GM12801 (cell line): ENCODE results near the gene MGRN1.

ENCODE experiments used
- TF ChIP-seq, protein P1 (sequence below): IDR thresholded peaks from one replicate; pipeline ENCODE4 v1.5.1; 2011; ENCODE audit warnings: control low read depth; ENCODE audit not compliant: insufficient read length; ENCODE audit errors: extremely low read depth

Gene MGRN1

GRCh38 chr16:4699046-4699556 lies 74.5 kb downstream of the MGRN1 start:
- TF ChIP-seq, protein P1, sequence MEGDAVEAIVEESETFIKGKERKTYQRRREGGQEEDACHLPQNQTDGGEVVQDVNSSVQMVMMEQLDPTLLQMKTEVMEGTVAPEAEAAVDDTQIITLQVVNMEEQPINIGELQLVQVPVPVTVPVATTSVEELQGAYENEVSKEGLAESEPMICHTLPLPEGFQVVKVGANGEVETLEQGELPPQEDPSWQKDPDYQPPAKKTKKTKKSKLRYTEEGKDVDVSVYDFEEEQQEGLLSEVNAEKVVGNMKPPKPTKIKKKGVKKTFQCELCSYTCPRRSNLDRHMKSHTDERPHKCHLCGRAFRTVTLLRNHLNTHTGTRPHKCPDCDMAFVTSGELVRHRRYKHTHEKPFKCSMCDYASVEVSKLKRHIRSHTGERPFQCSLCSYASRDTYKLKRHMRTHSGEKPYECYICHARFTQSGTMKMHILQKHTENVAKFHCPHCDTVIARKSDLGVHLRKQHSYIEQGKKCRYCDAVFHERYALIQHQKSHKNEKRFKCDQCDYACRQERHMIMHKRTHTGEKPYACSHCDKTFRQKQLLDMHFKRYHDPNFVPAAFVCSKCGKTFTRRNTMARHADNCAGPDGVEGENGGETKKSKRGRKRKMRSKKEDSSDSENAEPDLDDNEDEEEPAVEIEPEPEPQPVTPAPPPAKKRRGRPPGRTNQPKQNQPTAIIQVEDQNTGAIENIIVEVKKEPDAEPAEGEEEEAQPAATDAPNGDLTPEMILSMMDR: no peak

DNA sequence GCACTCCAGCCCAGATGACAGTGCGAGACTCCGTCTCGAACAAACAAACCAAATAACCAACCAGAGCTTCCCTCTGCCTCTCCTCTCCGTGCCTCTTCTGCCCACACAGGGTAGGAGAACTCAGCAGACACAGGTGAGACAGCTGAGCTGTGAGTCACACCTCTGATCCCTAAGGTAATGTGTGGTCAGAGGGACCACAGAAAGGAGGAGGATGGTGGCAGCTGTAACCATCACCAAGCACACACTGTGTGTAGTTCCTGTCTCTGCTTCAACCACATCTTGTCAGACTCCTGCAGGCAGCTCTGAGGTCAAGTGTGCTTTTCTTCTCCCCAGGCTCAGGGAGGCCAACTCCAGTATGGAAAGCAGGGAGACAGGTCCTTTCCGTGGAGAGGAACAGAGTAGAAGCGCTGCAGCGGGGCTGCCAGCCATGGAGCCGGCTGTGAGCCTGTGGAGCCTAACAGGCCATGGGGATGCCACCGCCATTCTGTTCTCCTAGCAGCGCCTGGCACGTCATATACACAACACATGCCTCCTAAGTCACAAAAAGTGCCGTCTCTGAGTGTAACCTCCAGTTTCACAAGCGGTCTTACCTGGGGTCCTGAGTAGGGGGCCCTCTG lies 75.9 kb downstream of the MGRN1 start:
- TF ChIP-seq, protein P1: no peak

DNA sequence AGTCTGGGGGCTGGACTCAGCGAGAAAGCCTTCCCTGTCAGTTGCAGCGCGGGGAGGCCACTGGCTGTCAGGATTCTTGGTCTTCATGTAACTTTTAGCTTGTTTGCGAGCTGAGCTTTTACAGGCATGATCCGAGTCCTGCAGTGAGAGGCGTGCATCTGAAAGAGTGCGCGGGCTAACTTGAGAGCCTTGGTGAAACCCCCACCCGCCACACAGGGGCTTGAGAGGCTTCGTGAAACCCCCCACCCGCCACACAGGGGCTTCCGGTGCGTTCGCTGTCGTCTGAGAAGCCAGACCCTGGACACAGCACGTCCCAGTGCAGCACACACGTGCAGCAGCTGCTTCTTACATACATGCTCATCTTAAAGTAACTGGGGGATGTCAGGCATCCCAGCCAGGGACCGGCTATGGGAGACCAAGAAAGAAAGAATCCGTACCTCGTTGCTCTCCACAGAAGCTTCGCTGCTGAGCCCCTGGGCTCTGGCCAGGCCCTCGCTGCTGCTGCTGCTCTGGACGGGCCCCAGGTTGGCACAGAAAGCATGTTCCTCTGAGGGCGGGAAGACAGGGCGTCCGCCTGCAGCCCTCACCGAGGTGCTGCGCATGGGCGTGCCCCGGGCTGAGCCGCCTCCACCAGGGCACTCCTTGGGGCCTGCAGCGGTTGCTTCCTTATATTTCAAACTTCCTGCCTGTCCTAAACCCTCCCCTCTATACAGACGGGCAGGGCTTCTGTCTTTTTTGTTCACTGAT lies 76.5 kb downstream of the MGRN1 start:
- TF ChIP-seq, protein P1: no peak

DNA sequence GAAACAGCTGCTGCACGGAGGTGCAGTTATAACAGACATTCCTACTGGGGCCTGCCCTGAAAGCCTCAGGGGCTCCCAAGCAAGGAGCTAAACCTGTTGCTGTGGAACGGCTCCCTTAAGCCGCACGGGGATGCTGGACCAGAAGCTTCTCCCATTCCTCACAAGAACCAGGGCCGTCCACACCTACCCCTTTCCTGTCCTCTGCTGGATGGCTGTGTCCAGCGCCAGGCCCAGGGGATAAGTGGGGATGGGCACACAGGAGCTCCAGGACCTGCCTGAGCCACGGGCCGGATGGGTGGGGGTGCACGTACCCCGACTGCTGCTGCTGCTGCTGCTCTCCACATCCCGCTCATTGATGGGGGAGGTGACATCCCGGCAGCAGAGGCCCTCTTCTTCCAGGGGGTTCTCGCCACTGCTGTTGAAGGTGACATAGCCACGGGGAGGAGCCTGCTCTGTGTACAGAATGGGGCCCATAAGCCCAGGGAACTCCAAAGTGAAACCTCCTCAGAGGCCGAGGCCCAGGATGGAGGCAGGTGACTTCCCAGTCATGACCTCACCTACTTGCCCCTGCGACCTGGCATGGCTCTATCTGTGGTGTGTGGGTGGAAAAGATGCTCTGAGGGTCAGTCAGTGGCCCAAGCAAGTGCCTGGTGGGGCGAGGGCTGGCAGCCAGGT lies 77.3 kb downstream of the MGRN1 start:
- TF ChIP-seq, protein P1: no peak

- TF ChIP-seq, protein P1: no peak
Observed at GRCh38 chr16:4702466-4702808, 77.8 kb downstream of the MGRN1 start.

DNA sequence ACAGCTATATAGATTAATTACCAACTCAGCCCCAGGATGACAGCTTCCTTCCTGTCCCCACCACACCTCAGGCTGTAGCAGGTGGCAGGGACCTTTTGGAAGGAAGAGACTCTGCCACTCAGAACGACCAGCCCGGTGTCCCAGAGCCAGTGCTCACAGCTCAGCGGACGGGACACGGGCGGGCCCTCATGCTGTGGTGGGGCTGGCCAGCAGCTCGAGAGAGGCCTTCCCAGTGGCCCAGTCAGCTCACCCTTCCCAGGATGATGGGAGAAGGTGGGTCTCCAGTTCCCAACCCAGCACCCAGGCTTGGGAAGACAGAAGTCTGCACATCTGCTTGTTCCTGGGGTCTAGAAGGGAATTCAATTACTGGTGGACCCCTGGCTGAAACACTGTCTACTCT lies 79.3 kb downstream of the MGRN1 start:
- TF ChIP-seq, protein P1: no peak

DNA sequence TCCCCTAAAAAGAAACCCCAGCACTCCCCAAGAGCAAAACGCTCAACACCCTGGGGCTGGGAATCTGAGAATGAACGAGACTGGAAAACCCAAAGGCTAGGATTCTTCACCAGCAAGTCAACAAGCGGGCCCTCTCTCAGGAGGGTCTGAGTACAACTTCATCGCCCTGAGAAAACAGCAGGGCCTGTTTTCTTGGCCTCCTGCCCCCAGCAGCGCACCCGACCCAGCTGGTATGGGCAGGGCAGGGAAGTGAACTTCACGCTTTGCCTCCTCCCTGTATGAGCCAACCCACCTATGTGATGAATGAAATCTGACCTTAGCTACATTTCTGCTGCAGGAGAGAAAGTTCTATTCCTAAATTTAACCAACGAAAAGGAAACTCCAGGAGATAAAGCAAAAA lies 79.9 kb downstream of the MGRN1 start:
- TF ChIP-seq, protein P1: no peak
